K562 (cell line): Measurements from ENCODE around the gene FIBP. TPM values are rescaled to one million over a fixed set of nuclear protein-coding genes. Genes with fewer than 3 reads are reported as not detected.

Experiments used
- CSDE1 ChIP-seq, 2 experiments: fragments of 450-650 bp; IDR thresholded peaks; 2 replicates each; pipeline ENCODE4 v1.6.1; 2016; ENCODE audit warnings: mild to moderate bottlenecking in 1 of 2
- GABPA ChIP-seq: fragments of 200-800 bp; sonication (Bioruptor generic); conservative IDR thresholded peaks from 2 replicates; pipeline ENCODE4 v1.6.1; 2016; ENCODE audit warnings: low read depth, missing genetic modification characterization, missing compliant biosample characterization
- GTF3C2 ChIP-seq: IDR thresholded peaks from 3 replicates; pipeline ENCODE4 v1.6.1; 2011; ENCODE audit warnings: borderline replicate concordance, mild to moderate bottlenecking, moderate library complexity; ENCODE audit not compliant: insufficient read length; ENCODE audit errors: extremely low read depth
- HMGN3 ChIP-seq: IDR thresholded peaks from 2 replicates; pipeline ENCODE4 v1.6.1; 2011; ENCODE audit warnings: borderline replicate concordance, low read depth, mild to moderate bottlenecking, mixed read lengths, low read length; ENCODE audit not compliant: insufficient read length; ENCODE audit errors: extremely low read depth
- KDM4B ChIP-seq, 2 experiments: fragments of 450-650 bp in 1 of 2; sonication (generic) in 1 of 2; IDR thresholded peaks; 2 replicates each; pipeline ENCODE4 v1.6.1; 2016 to 2017; ENCODE audit warnings: borderline replicate concordance in 2 of 2, antibody characterized with exemption in 1 of 2, low read depth in 1 of 2, mild to moderate bottlenecking in 1 of 2
- MYNN ChIP-seq, 2 experiments: sonication (generic); formaldehyde crosslinking in 1 of 2; IDR thresholded peaks; 2 replicates each; pipeline versions ENCODE4 v1.5.0 to v1.6.1; 2016 to 2020; ENCODE audit warnings: antibody characterized with exemption in 1 of 2, missing genetic modification reagents in 1 of 2
- POLR2H ChIP-seq: IDR thresholded peaks from 2 replicates; pipeline ENCODE4 v1.6.1; 2016; ENCODE audit warnings: missing genetic modification characterization, low read depth, mild to moderate bottlenecking, control low read depth, missing compliant biosample characterization, moderate library complexity
- PYGO2 ChIP-seq: fragments of 450-650 bp; IDR thresholded peaks from 2 replicates; pipeline ENCODE4 v1.6.1; 2016; ENCODE audit warnings: mild to moderate bottlenecking, missing genetic modification characterization, moderate library complexity, missing compliant biosample characterization
- SRSF1 ChIP-seq: fragments of 200-400 bp; formaldehyde crosslinking; IDR thresholded peaks from 2 replicates; pipeline ENCODE4 v1.6.1; 2017; ENCODE audit warnings: mild to moderate bottlenecking, low read depth, low read length, moderate library complexity
- ZNF165 ChIP-seq: fragments of 250-450 bp; sonication (Bioruptor Pico); IDR thresholded peaks from 2 replicates; pipeline ENCODE4 v1.4.0; 2020; ENCODE audit warnings: borderline replicate concordance
- ZNF282 ChIP-seq: sonication (generic); formaldehyde crosslinking; IDR thresholded peaks from 2 replicates; pipeline ENCODE4 v1.8.1; 2023; ENCODE audit warnings: missing genetic modification reagents
- ZNF407 ChIP-seq: fragments of 450-650 bp; IDR thresholded peaks from 2 replicates; pipeline ENCODE4 v1.6.1; 2016; ENCODE audit warnings: low read depth
- ZNF584 ChIP-seq: fragments of 200-800 bp; sonication (Bioruptor generic); IDR thresholded peaks from 2 replicates; pipeline ENCODE4 v1.6.1; 2016; ENCODE audit warnings: low read depth, mild to moderate bottlenecking, missing genetic modification characterization, missing compliant biosample characterization
- ZNF639 ChIP-seq, 2 experiments: fragments of 200-800 bp in 1 of 2; sonication (Bioruptor generic) in 1 of 2; sonication (generic) in 1 of 2; formaldehyde crosslinking in 1 of 2; IDR thresholded peaks in 1 of 2; conservative IDR thresholded peaks in 1 of 2; 2 replicates each; pipeline versions ENCODE4 v1.5.0 to v1.6.1; 2016 to 2020; ENCODE audit warnings: missing compliant biosample characterization in 1 of 2, missing genetic modification characterization in 1 of 2, missing genetic modification reagents in 1 of 2
- ZNF695 ChIP-seq: fragments of 450-650 bp; formaldehyde crosslinking; IDR thresholded peaks from 2 replicates; pipeline ENCODE4 v1.4.0; 2020; ENCODE audit warnings: mild to moderate bottlenecking, moderate library complexity
- polyA plus RNA-seq, 8 experiments: library from polyadenylated mRNA; depleted of rRNA in 4 of 8; stranded (reverse) in 5 of 8; unstranded in 3 of 8; fragments of >200 nt; fragmentation: Nextera tagmentation in 2 of 8; fragmentation: Illumina TruSeq in 1 of 8; extraction: Ambion mirVana in 2 of 8; extraction: Trizol in 1 of 8; gene quantifications; 2 replicates each; pipeline versions ENCODE4 v1.2.1 to v1.2.3, GENCODE V29; 2011 to 2014; ENCODE audit warnings: inconsistent platforms in 1 of 8, missing spikeins in 1 of 8
- total RNA-seq, 7 experiments: library from RNA; depleted of rRNA in 6 of 7; stranded (reverse); fragments of >200 nt in 6 of 7; fragmentation: Illumina TruSeq in 2 of 7; extraction: Trizol in 2 of 7; gene quantifications; 2 replicates each; pipeline versions ENCODE4 v1.2.1 to v1.2.3, GENCODE V29; 2011 to 2021; ENCODE audit warnings: low replicate concordance in 1 of 7

Gene FIBP
- total and polyA plus RNA-seq, 9 of the 15 experiments (the other 6 are each of a cell fraction or from before 2014, with no cell fraction given), result 41.2 to 79.2 (median 48.6) TPM

- TF ChIP-seq ZNF407, result no peak
- TF ChIP-seq GTF3C2, result no peak
- TF ChIP-seq CSDE1 (IDR thresholded peaks at IDR 0.05), result no peak
- peak; percentile 90 for TF ChIP-seq MYNN (IDR thresholded peaks at IDR 0.05)
- TF ChIP-seq MYNN (CRISPR knock-in tag; IDR thresholded peaks at IDR 0.05), result no peak
- TF ChIP-seq ZNF282, result no peak
- no peak for TF ChIP-seq POLR2H (tag)
- TF ChIP-seq ZNF584, result no peak
- TF ChIP-seq PYGO2 (tag), result no peak
- TF ChIP-seq KDM4B (IDR thresholded peaks at IDR 0.05; ENCODE audit: borderline replicate concordance in 2 of 2, low read depth in 1 of 2), result no peak
- 0 out of 4 replicates have a peak, but pooled peaks of 1 of the 2 experiments have one; percentile 43 for TF ChIP-seq ZNF639 (CRISPR knock-in tag; conservative IDR thresholded peaks at IDR 0.05 in 1 of 2, IDR thresholded peaks at IDR 0.05 in 1 of 2)
- TF ChIP-seq HMGN3, result no peak
- no peak for TF ChIP-seq ZNF165 (CRISPR knock-in tag)
- TF ChIP-seq SRSF1, result no peak
- TF ChIP-seq ZNF695, result no peak
- TF ChIP-seq GABPA (tag), result no peak
These were observed 3.6 kb downstream of the FIBP start (continued) for GRCh38 chr11:65884716-65885092.
